K562 (cell line): Measurements from ENCODE around the gene AKAP6. TPM values are rescaled to one million over a fixed set of nuclear protein-coding genes. Genes with fewer than 3 reads are reported as not detected.

Experiments
- ATAC-seq: fragments of 200-7000 bp; cut with Tn5 transposase; 3 replicates; pipeline ENCODE4 v1.9.1; 2020; ENCODE audit warnings: moderate library complexity
- BruUV-seq: library from RNA; stranded (reverse); fragments of 400-500 nt; replicated peaks from 2 replicates; lab custom pipeline; 2021; lab: Mats Ljungman, UMichigan
- CTCF ChIA-PET: fragments of 300-600 bp; formaldehyde crosslinking; extraction: SDS; loops from one replicate; lab custom pipeline; 2021; ENCODE audit warnings: low intra/inter-chr PET ratio; lab: Yijun Ruan, JAX
- POLR2A ChIA-PET: fragments of 300-600, 350-650 bp; sonication (Branson Sonifier 250); formaldehyde crosslinking; extraction: SDS; loops from one replicate; lab custom pipeline; 2021; ENCODE audit warnings: antibody characterized with exemption, inconsistent platforms; lab: Yijun Ruan, JAX
- DNase-seq, 4 experiments: peaks; one replicate each; pipeline versions ENCODE4 v3.0.0 to v3.0.0-alpha.2; 2011 to 2018; ENCODE audit warnings: low spot score in 3 of 4, mixed read lengths in 3 of 4; ENCODE audit errors: extremely low read depth in 1 of 4
- FAIRE-seq: peaks from 2 replicates; lab custom pipeline; 2011; peaks lifted over from hg19 to GRCh38; lab: Jason Lieb, UNC
- H2AFZ ChIP-seq: 2 replicates; pipeline ENCODE4 v1.6.0; 2011; ENCODE audit warnings: low read depth, low read length, control low read depth, inconsistent platforms
- H3K27ac ChIP-seq: fragments of 200-600 bp; 3 replicates; pipeline ENCODE4 v1.8.0; 2011; ENCODE audit warnings: low read depth, mild to moderate bottlenecking, control low read depth, inconsistent platforms, low read length, moderate library complexity, mixed read lengths; ENCODE audit errors: extremely low read depth
- H3K27me3 ChIP-seq, 2 experiments: fragments of 300-600 bp in 1 of 2; 2 replicates in 1 of 2; 3 replicates in 1 of 2; pipeline versions ENCODE4 v1.6.0 to v1.8.0; 2011; ENCODE audit warnings: inconsistent platforms in 2 of 2, low read length in 2 of 2, mild to moderate bottlenecking in 1 of 2, mixed read lengths in 1 of 2, moderate library complexity in 1 of 2; ENCODE audit not compliant: control insufficient read depth in 2 of 2, insufficient read depth in 2 of 2
- H3K36me3 ChIP-seq: fragments of 300-600 bp; 3 replicates; pipeline ENCODE4 v1.8.0; 2011; ENCODE audit warnings: mild to moderate bottlenecking, low read length, inconsistent platforms; ENCODE audit not compliant: control insufficient read depth, insufficient read depth
- H3K4me1 ChIP-seq, 2 experiments: fragments of 200-600 bp in 1 of 2; replicated peaks in 1 of 2; 2 replicates in 1 of 2; 3 replicates in 1 of 2; pipeline versions ENCODE4 v1.5.1 to v1.8.0; 2011; ENCODE audit warnings: inconsistent platforms in 2 of 2, low read length in 2 of 2, mild to moderate bottlenecking in 1 of 2, mixed read lengths in 1 of 2, moderate library complexity in 1 of 2; ENCODE audit not compliant: control insufficient read depth in 2 of 2, insufficient read depth in 2 of 2
- H3K4me2 ChIP-seq: 2 replicates; pipeline ENCODE4 v1.6.1; 2011; ENCODE audit warnings: low read length, control low read depth, inconsistent platforms, mixed read lengths; ENCODE audit not compliant: insufficient read depth
- H3K4me3 ChIP-seq: fragments of 200-600 bp; sonication (generic), shearing (Covaris generic); 2 replicates; pipeline ENCODE4 v1.5.1; 2016; ENCODE audit warnings: control low read depth, inconsistent platforms
- H3K79me2 ChIP-seq: fragments of 200-600 bp; 3 replicates; pipeline ENCODE4 v1.8.0; 2011; ENCODE audit warnings: low read length, inconsistent platforms; ENCODE audit not compliant: control insufficient read depth, insufficient read depth
- H3K9ac ChIP-seq, 2 experiments: 2 replicates each; pipeline versions ENCODE4 v1.6.0 to v1.6.1; 2011; ENCODE audit warnings: low read depth in 2 of 2, low read length in 2 of 2, control low read depth in 1 of 2, inconsistent platforms in 1 of 2, mild to moderate bottlenecking in 1 of 2, mixed read lengths in 1 of 2; ENCODE audit not compliant: insufficient read depth in 1 of 2
- H3K9me1 ChIP-seq: one replicate; pipeline ENCODE4 v1.6.0; 2011; ENCODE audit warnings: inconsistent platforms, mild to moderate bottlenecking, low read length, moderate library complexity; ENCODE audit not compliant: control insufficient read depth, insufficient read depth
- H3K9me3 ChIP-seq: replicated peaks from 2 replicates; pipeline ENCODE4 v1.5.1; 2011; ENCODE audit warnings: low read depth, low read length, inconsistent platforms; ENCODE audit not compliant: control insufficient read depth, insufficient read depth
- H4K20me1 ChIP-seq: replicated peaks from 2 replicates; pipeline ENCODE4 v1.6.1; 2011; ENCODE audit warnings: low read length, inconsistent platforms, mixed read lengths; ENCODE audit not compliant: control insufficient read depth, insufficient read depth
- AFF1 ChIP-seq, 2 experiments: fragments of 450-650 bp; IDR thresholded peaks; 2 replicates each; pipeline ENCODE4 v1.6.1; 2018; ENCODE audit warnings: mild to moderate bottlenecking in 2 of 2, low read depth in 1 of 2; ENCODE audit not compliant: partially characterized antibody in 2 of 2
- CHAMP1 ChIP-seq: fragments of 450-650 bp; IDR thresholded peaks from 2 replicates; pipeline ENCODE4 v1.6.1; 2016; ENCODE audit warnings: mild to moderate bottlenecking
- DNMT1 ChIP-seq: fragments of 450-650 bp; IDR thresholded peaks from 2 replicates; pipeline ENCODE4 v1.6.1; 2016; ENCODE audit warnings: antibody characterized with exemption, mild to moderate bottlenecking
- HMGXB4 ChIP-seq: sonication (generic); formaldehyde crosslinking; IDR thresholded peaks from 2 replicates; pipeline ENCODE4 v1.8.1; 2023; ENCODE audit warnings: mild to moderate bottlenecking, missing genetic modification reagents
- MAZ ChIP-seq, 2 experiments: fragments of 450-650 bp in 1 of 2; sonication (generic) in 1 of 2; formaldehyde crosslinking; IDR thresholded peaks in 1 of 2; conservative IDR thresholded peaks in 1 of 2; 2 replicates each; pipeline versions ENCODE4 v1.4.0 to v1.5.0; 2020; ENCODE audit warnings: mild to moderate bottlenecking in 1 of 2, missing genetic modification reagents in 1 of 2
- MED1 ChIP-seq: sonication (generic); formaldehyde crosslinking; IDR thresholded peaks from 2 replicates; pipeline ENCODE4 v1.8.1; 2023; ENCODE audit warnings: missing genetic modification reagents, borderline replicate concordance
- MTA2 ChIP-seq: fragments of 450-650 bp; IDR thresholded peaks from 2 replicates; pipeline ENCODE4 v1.6.1; 2016; ENCODE audit warnings: low read depth
- NFYB ChIP-seq: IDR thresholded peaks from 2 replicates; pipeline ENCODE4 v1.6.1; 2011; ENCODE audit warnings: mild to moderate bottlenecking, moderate library complexity; ENCODE audit not compliant: insufficient read length; ENCODE audit errors: extremely low read depth
- PKNOX1 ChIP-seq: fragments of 450-650 bp; IDR thresholded peaks from 2 replicates; pipeline ENCODE4 v1.6.1; 2016
- PRMT5 ChIP-seq: sonication (generic); formaldehyde crosslinking; IDR thresholded peaks from 2 replicates; pipeline ENCODE4 v1.5.0; 2020; ENCODE audit warnings: missing genetic modification reagents
- RBM39 ChIP-seq: fragments of 200-400 bp; formaldehyde crosslinking; optimal IDR thresholded peaks from 2 replicates; pipeline ENCODE3; 2018; ENCODE audit warnings: low read depth, low read length
- SLC30A9 ChIP-seq: fragments of 250-450 bp; sonication (Bioruptor Pico); IDR thresholded peaks from 2 replicates; pipeline ENCODE4 v1.8.0; 2022; ENCODE audit warnings: mild to moderate bottlenecking, moderate library complexity
- ZNF583 ChIP-seq: fragments of 250-450 bp; sonication (Bioruptor Pico); IDR thresholded peaks from 2 replicates; pipeline ENCODE4 v1.4.0; 2020
- ZNF764 ChIP-seq: fragments of 250-450 bp; sonication (Bioruptor Pico); IDR thresholded peaks from 2 replicates; pipeline ENCODE4 v1.4.0; 2020; ENCODE audit warnings: low read depth, mild to moderate bottlenecking, moderate library complexity
- WGBS: fragments of 100-300 bp; shearing (Covaris generic); methylation state at CpG from one replicate; pipeline ENCODE4 v1.1.6; 2016; ENCODE audit warnings: low coverage, mixed read lengths; ENCODE audit not compliant: insufficient coverage; ENCODE audit errors: missing lambda C conversion rate; 5-methylcytosine and 5-hydroxymethylcytosine counted together
- in situ Hi-C: fragments of 300-500 bp; cut with MboI; formaldehyde crosslinking; loops from 4 replicates; pipeline ENCODE4 v1.15.0; 2018; ENCODE audit warnings: inconsistent platforms, mixed read lengths
- intact Hi-C: fragments of 100-400 bp; cut with micrococcal nuclease; formaldehyde crosslinking; loops from 2 replicates; pipeline ENCODE4 v1.14.2; 2022
- polyA plus RNA-seq, 8 experiments: library from polyadenylated mRNA; depleted of rRNA in 4 of 8; stranded (reverse) in 5 of 8; unstranded in 3 of 8; fragments of >200 nt; fragmentation: Nextera tagmentation in 2 of 8; fragmentation: Illumina TruSeq in 1 of 8; extraction: Ambion mirVana in 2 of 8; extraction: Trizol in 1 of 8; gene quantifications; 2 replicates each; pipeline versions ENCODE4 v1.2.1 to v1.2.3, GENCODE V29; 2011 to 2014; ENCODE audit warnings: inconsistent platforms in 1 of 8, missing spikeins in 1 of 8
- total RNA-seq, 7 experiments: library from RNA; depleted of rRNA in 6 of 7; stranded (reverse); fragments of >200 nt in 6 of 7; fragmentation: Illumina TruSeq in 2 of 7; extraction: Trizol in 2 of 7; gene quantifications; 2 replicates each; pipeline versions ENCODE4 v1.2.1 to v1.2.3, GENCODE V29; 2011 to 2021; ENCODE audit warnings: low replicate concordance in 1 of 7

AKAP6 gene
- total and polyA plus RNA-seq, 9 of the 15 experiments (the other 6 are each of a cell fraction or from before 2014, with no cell fraction given): 0.03 to 1.7 (median 0.48) TPM

- ATAC-seq (no peak), DNase-seq (no peak), FAIRE-seq (no peak)
- H3K27me3 ChIP-seq: peaks cover 0 to 5% of the 10 kb centered on the region in 2 experiments; a peak in 2 of 5 replicates
- intact Hi-C loops (no loop called here), in situ Hi-C loops (loop anchor here (25.0 kb wide), 1 partner anchor 409 kb away; no protein-coding TSS in a partner anchor)
- H4K20me1 ChIP-seq: no peaks in the 10 kb centered on the region
- no peaks in the 10 kb centered on the region for H3K9me1 ChIP-seq
- H3K27ac ChIP-seq: no peak overlapping the region
- no peaks in the 10 kb centered on the region for H3K36me3 ChIP-seq
- ChIA-PET POLR2A (no interaction called here), CTCF (no interaction called here)
- no TSS peak for BruUV-seq
- H3K4me3 ChIP-seq: no peak overlapping the region
- H3K79me2 ChIP-seq: no peaks in the 10 kb centered on the region
- H2AFZ ChIP-seq: no peak overlapping the region
- no peak overlapping the region for H3K9ac ChIP-seq
- H3K9me3 ChIP-seq: no peaks in the 10 kb centered on the region
- no peaks in the 10 kb centered on the region for H3K4me1 ChIP-seq
- 0% methylated on average over 4 of the region's 4 CpGs for WGBS
- no peak overlapping the region for H3K4me2 ChIP-seq
- TF ChIP-seq DNMT1 (no peak), RBM39 (no peak), SLC30A9 (no peak), HMGXB4 (CRISPR knock-in tag) (no peak), NFYB (no peak), MED1 (CRISPR knock-in tag) (no peak), PKNOX1 (no peak), AFF1 (IDR thresholded peaks at IDR 0.05; ENCODE audit: low read depth in 1 of 2, partially characterized antibody in 2 of 2) (no peak), CHAMP1 (no peak), PRMT5 (CRISPR knock-in tag) (no peak), MAZ (CRISPR knock-in tag; conservative IDR thresholded peaks at IDR 0.05 in 1 of 2, IDR thresholded peaks at IDR 0.05 in 1 of 2) (no peak), MTA2 (no peak), ZNF764 (CRISPR knock-in tag) (no peak), ZNF583 (no peak)
These were observed 142.1 kb downstream of the AKAP6 start for GRCh38 chr14:32471181-32471580.
